GM20431 (cell line): Measurements from ENCODE around the gene CTNNA2.
"Not testable (repeated sequence)": the region's sequence is repeated elsewhere in the genome, so short reads cannot be mapped to it uniquely, and the experiment has no call there.

Experiments used
- in situ Hi-C: fragments of 300-500 bp; cut with MseI, MboI; formaldehyde crosslinking; loops from one replicate; pipeline ENCODE4 v1.15.0; 2020; ENCODE audit warnings: low sequenced_read_pairs; ENCODE audit not compliant: unreplicated experiment

CTNNA2 gene

GRCh38 chr2:80105015-80105640 is 592.3 kb downstream of the CTNNA2 start:
- in situ Hi-C loops = no loop called here

- in situ Hi-C loops = no loop called here
Measured at GRCh38 chr2:80111185-80111584, 598.3 kb downstream of the CTNNA2 start.

GRCh38 chr2:80112790-80113189 is 599.9 kb downstream of the CTNNA2 start:
- in situ Hi-C loops = no loop called here

- in situ Hi-C loops = no loop called here
Measured at GRCh38 chr2:80113399-80113798, 600.5 kb downstream of the CTNNA2 start.

- in situ Hi-C loops = no loop called here
Measured at GRCh38 chr2:80114812-80115211, 602.0 kb downstream of the CTNNA2 start.

- in situ Hi-C loops = no loop called here
Measured at GRCh38 chr2:80117401-80117800, 604.5 kb downstream of the CTNNA2 start.

GRCh38 chr2:80120866-80121265 is 608.0 kb downstream of the CTNNA2 start:
- in situ Hi-C loops = no loop called here

GRCh38 chr2:80122675-80123074 is 609.8 kb downstream of the CTNNA2 start:
- in situ Hi-C loops = no loop called here

GRCh38 chr2:80126596-80127189 is 613.8 kb downstream of the CTNNA2 start:
- in situ Hi-C loops = no loop called here

- in situ Hi-C loops = no loop called here
Measured at GRCh38 chr2:80128080-80128479, 615.2 kb downstream of the CTNNA2 start.

- in situ Hi-C loops = no loop called here
Measured at GRCh38 chr2:80132281-80132680, 619.4 kb downstream of the CTNNA2 start.

- in situ Hi-C loops = no loop called here
Measured at GRCh38 chr2:80135001-80135400, 622.1 kb downstream of the CTNNA2 start.

- in situ Hi-C loops = no loop called here
Measured at GRCh38 chr2:80136338-80136737, 623.5 kb downstream of the CTNNA2 start.

- in situ Hi-C loops = no loop called here
Measured at GRCh38 chr2:80139001-80139400, 626.1 kb downstream of the CTNNA2 start.

- in situ Hi-C loops = no loop called here
Measured at GRCh38 chr2:80141007-80141726, 628.3 kb downstream of the CTNNA2 start.

- in situ Hi-C loops = no loop called here
Measured at GRCh38 chr2:80145499-80145898, 632.6 kb downstream of the CTNNA2 start.

- in situ Hi-C loops = not testable (repeated sequence)
Measured at GRCh38 chr2:80146757-80147156, 633.9 kb downstream of the CTNNA2 start.

- in situ Hi-C loops = no loop called here
Measured at GRCh38 chr2:80147690-80148089, 634.8 kb downstream of the CTNNA2 start.

- in situ Hi-C loops = no loop called here
Measured at GRCh38 chr2:80148906-80149305, 636.1 kb downstream of the CTNNA2 start.

GRCh38 chr2:80149991-80150390 is 637.1 kb downstream of the CTNNA2 start:
- in situ Hi-C loops = no loop called here

- in situ Hi-C loops = no loop called here
Measured at GRCh38 chr2:80151248-80151647, 638.4 kb downstream of the CTNNA2 start.
